GM13976 (cell line): Measurements from ENCODE around the gene RLF.

Source experiments
- DNase-seq: peaks from one replicate; pipeline ENCODE4 v3.0.0; 2012; ENCODE audit warnings: low spot score
- in situ Hi-C: fragments of 300-500 bp; cut with MboI; formaldehyde crosslinking; loops from one replicate; pipeline ENCODE4 v1.12.0; 2022; ENCODE audit warnings: low sequenced_read_pairs, mixed read lengths, inconsistent platforms; ENCODE audit not compliant: unreplicated experiment
- TF ChIP-seq, protein P1 (sequence below): IDR thresholded peaks from 2 replicates; pipeline ENCODE4 v1.5.1; 2012; ENCODE audit warnings: borderline replicate concordance, mild to moderate bottlenecking; ENCODE audit not compliant: insufficient read depth; ENCODE audit errors: extremely low read depth, missing control alignments, control extremely low read depth

The RLF gene

DNA sequence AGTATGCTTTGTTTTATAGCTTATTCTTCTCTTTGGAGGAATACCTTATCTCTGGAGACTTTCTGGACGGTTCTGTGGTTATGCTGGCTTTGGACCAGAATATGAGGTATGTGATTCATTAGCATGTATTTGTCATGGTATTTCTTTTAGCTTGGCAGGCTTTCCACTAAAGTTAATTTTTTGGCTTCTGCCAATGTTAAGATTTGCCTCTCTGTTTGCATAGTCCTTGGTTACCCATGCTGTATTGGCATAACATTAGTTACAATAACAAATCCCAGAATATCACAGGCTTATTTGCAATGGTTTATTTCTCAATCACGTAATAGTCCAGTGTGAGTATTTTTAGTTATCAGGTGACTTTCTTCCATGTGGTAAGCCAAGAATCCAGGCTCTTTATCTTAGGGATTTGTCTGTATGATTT, 106.6 kb downstream of the RLF start:
- in situ Hi-C loops = no loop called here
- TF ChIP-seq, protein P1, sequence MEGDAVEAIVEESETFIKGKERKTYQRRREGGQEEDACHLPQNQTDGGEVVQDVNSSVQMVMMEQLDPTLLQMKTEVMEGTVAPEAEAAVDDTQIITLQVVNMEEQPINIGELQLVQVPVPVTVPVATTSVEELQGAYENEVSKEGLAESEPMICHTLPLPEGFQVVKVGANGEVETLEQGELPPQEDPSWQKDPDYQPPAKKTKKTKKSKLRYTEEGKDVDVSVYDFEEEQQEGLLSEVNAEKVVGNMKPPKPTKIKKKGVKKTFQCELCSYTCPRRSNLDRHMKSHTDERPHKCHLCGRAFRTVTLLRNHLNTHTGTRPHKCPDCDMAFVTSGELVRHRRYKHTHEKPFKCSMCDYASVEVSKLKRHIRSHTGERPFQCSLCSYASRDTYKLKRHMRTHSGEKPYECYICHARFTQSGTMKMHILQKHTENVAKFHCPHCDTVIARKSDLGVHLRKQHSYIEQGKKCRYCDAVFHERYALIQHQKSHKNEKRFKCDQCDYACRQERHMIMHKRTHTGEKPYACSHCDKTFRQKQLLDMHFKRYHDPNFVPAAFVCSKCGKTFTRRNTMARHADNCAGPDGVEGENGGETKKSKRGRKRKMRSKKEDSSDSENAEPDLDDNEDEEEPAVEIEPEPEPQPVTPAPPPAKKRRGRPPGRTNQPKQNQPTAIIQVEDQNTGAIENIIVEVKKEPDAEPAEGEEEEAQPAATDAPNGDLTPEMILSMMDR = no peak
- DNase-seq = no peak

DNA sequence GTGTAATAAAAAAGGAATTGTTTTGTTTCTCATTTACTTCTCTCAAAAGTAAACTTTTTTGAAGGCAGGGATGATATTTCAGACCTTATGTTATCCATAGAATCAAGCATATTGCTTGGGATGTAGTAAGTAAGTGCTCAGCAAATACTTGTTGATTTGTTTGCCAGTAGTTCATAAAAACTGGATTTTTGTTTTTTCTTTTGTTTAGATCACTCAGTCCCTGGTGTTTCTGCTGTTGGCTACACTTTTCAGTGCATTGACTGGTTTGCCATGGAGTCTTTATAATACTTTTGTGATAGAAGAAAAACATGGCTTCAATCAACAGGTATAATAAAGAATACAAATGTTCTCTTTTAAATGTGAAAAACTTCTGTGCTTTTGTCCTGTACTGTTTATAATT, 107.0 kb downstream of the RLF start:
- no peak for DNase-seq
- in situ Hi-C loops = no loop called here
- TF ChIP-seq, protein P1 = no peak

DNA sequence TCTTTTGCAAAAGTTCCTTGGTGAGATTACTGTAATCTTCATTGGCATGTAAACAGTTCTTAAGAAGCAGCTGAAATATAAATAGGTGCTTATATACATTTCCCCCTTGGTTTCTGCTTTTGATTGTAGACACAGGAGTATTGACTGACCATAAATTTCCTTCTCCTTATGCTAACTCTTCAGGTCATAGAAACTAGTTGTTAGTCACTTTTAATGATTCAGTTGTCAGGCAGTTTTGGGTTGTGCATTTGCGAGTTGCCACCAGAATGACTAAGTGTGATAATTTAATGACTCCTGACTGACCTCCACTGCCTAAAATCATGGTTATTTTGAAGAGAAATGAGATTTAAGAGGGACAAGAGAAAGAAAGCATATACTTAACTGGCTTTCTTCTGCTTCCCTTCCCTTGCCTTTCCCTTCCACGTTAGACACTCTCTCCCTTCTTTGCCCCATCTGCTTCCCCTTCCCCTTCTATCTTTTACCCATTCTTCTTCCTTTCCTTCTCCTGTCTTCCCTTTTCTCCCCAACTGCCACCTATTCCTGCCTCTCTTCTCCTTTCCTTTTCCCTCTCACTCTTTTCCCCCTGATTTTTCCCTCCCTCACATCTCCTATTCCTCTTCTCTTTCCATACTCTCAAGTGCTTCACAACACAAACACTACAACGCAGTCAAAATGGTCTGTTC, 109.1 kb downstream of the RLF start:
- DNase-seq = no peak
- TF ChIP-seq, protein P1 = no peak
- in situ Hi-C loops = no loop called here

DNA sequence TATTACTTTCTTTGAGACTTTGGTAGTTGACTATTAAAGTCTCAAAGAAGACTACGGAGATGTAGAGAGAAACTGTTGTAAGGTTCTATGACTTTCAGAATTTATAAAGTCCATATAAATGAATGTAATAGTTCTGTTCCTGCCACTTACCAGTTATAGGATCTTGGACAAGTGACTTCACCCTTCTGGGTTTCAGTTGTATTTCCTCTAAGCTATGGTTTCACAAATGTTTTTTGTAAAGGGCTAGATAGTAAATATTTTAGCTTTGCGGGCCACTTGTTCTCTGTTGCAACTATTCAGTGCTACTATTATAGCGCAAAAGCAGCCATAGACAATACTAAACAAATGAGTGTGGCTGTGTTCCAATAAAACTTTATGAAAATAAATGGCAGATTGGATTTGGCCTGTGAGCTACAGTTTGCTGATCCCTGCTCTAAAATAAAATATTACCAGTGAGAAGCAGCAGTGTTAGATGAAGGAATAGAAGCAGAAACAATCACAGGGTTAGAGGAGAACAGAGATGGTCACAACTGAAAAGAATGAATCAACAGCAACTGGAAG, 111.5 kb downstream of the RLF start:
- TF ChIP-seq, protein P1 = no peak
- DNase-seq = no peak
- in situ Hi-C loops = no loop called here

DNA sequence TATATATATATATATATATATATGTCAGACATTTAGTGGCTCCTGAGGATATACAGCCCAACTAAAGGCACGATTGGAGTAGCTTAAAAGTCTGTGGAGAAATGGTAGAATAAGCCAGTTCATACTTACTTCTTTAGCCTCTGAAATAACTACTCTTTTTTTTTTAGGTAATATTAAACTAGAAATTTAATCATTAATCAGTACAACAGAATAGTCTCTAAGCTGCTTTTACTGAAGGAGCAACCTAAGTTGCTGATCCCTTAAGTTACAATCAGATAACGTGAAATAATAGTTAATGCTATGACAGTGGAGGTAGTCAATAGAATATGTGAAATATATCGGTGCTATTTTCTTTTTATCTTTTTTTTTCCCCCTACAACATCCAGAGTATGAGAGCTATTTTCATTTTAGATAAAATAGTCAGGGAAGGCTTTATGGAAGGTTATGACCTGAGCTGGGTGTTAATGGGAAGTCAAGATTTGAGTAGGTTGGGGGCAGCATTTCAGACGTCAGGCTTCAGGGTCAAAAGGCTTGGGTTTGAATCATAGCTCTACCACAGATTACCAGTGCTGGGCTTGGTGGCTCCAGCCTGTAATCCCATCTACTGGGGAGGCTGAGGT, 112.5 kb downstream of the RLF start:
- TF ChIP-seq, protein P1 = no peak
- in situ Hi-C loops = no loop called here

DNA sequence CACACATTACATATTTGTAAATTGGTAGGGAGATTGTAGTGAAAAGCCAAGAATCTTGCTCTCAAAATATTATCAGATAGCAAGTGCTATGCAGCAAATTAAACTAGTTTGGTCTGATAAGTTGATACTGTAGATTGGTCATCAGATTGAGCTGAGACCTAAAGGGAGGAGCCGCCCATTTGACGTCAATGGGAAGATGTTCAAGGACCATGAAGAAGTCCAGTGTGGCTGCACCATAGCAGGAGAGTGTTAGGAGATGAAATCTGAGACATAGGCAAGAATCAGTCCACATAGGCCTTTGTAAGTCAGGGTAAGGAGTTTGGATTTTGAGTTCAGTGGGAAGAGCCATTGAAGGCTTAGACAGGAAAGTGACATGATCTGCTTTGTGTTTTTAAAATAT, 113.1 kb downstream of the RLF start:
- in situ Hi-C loops = no loop called here

More for the DNA sequence above, 112.5 kb downstream of the RLF start:
- no peak for DNase-seq

More for the DNA sequence above, 113.1 kb downstream of the RLF start:
- TF ChIP-seq, protein P1 = no peak
- no peak for DNase-seq
